Mononuclear cell (primary cell): Measurements from ENCODE around the gene SMTNL1. TPM values are rescaled to one million over a fixed set of nuclear protein-coding genes. Genes with fewer than 3 reads are reported as not detected.
A peak's percentile ranks its signal among the peaks of the same experiment; 100 is the strongest.

Experiments used
- H3K27me3 ChIP-seq: 2 replicates; pipeline ENCODE4 v1.6.0; 2011; ENCODE audit warnings: low read length, control low read depth; ENCODE audit not compliant: insufficient read depth
- H3K4me1 ChIP-seq: 2 replicates; pipeline ENCODE4 v1.5.1; 2011; ENCODE audit warnings: mild to moderate bottlenecking, low read length, control low read depth; ENCODE audit not compliant: insufficient read depth
- H3K4me3 ChIP-seq: 2 replicates; pipeline ENCODE4 v1.5.1; 2011; ENCODE audit warnings: mild to moderate bottlenecking, low read length, moderate library complexity
- H3K9me3 ChIP-seq: 2 replicates; pipeline ENCODE4 v1.5.1; 2011; ENCODE audit warnings: low read depth, mild to moderate bottlenecking, control low read depth, low read length
- total RNA-seq: library from RNA; depleted of rRNA; stranded (reverse); fragments of >200 nt; gene quantifications from one replicate; pipeline ENCODE4 v1.2.3, GENCODE V29; 2012

Gene SMTNL1
- total RNA-seq, 1 donor: 0.10 TPM

DNA sequence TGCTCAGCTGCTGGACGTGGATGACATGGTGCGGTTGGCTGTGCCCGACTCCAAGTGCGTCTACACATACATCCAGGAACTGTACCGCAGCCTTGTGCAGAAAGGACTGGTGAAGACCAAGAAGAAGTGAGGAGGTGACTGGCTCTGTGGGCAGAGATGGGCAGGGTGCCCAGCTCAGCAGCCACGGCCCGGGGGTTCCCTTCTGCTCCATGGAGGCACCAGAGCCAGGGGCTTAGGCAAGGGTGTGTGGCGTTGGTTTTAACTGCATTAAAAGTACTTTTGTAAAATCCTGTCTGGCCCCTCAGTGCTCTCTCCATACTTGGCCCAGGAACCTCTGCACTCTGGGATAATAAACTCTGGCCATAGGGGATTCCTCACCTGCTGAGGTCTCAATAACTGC, 12.6 kb downstream of the SMTNL1 start:
- Histone ChIP-seq H3K4me3 (no peak overlapping the region), H3K9me3 (no peaks in the 10 kb centered on the region), H3K27me3 (no peaks in the 10 kb centered on the region), H3K4me1 (peaks cover 13% of the 10 kb centered on the region)

DNA sequence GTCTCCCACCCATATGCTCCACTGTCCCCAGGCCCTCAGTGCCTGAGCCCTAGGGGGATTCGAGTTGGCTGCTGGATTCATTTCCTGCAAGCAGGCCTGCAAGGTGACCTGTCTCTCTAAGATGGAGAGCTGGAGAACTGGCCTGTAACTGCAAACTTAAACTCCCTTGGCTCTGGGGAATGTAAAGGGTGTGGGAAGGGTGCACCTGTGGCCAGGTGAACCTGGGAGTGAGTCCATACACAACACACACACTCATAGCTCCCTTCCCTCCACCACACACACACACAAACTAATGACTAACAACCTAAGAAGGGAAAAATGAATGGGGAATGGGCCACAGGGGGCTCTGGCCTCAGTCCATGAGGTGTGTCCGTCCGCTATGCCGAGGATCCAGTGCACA, 14.5 kb downstream of the SMTNL1 start:
- Histone ChIP-seq H3K4me1 (peaks cover 13% of the 10 kb centered on the region), H3K27me3 (no peaks in the 10 kb centered on the region), H3K4me3 (no peak overlapping the region), H3K9me3 (no peaks in the 10 kb centered on the region)

DNA sequence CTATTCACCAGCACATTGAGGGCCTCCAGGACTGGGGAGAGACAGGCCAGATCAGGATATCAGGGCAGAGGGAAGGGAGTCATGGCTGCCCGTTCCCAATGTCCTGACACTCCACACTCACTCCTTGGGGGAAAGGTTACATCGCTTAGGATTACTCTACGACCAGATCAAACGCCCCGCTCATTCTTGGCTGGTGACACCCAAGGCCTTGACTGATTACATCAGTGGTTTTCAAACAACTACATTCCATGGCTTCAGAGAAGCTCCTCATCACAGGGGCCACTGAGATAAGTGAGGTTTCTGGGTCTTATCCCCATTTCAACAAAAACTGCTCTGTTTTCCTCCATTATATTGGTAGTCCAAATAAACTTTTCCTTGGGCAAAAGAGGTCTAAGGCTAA, 15.1 kb downstream of the SMTNL1 start:
- H3K9me3 ChIP-seq: no peaks in the 10 kb centered on the region
- H3K4me1 ChIP-seq: peaks cover 7% of the 10 kb centered on the region
- H3K4me3 ChIP-seq: no peak overlapping the region
- no peaks in the 10 kb centered on the region for H3K27me3 ChIP-seq

DNA sequence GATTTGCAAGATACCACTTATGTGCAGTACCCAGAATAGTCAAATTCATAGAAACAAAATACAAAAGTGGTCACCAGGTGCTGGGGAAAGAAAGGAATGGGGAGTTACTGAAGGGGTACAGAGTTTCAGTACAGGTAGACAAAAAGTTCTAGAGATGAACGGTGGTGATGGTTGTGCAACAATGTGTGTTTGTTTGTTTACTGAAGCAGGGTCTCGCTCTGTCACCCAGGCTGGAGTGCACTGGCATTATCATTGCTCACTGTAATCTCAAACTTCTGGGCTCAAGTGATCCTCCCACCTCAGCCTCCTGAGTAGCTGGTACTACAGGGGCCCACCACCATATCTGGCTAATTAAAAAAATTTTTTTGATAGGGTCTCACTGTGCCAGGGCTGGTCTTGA, 18.0 kb downstream of the SMTNL1 start:
- Histone ChIP-seq H3K27me3 (no peaks in the 10 kb centered on the region), H3K4me1 (no peaks in the 10 kb centered on the region), H3K9me3 (no peaks in the 10 kb centered on the region), H3K4me3 (no peak overlapping the region)

DNA sequence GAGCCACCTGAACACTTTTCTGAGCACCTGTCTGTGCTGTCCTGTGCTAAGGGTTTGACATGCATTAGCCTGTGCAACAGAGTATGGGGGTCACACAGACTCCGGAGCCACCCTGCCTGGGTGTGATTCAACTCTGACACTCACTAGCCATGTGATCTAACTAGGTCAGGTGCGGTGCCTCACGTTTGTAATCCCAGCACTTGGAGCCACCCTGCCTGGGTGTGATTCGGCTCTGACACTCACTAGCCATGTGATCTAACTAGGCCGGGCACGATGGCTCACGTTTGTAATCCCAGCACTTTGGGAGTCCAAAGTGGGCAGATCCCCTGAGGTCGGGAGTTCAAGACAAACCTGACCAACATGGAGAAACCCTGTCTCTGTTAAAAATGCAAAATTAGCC, 18.6 kb downstream of the SMTNL1 start:
- Histone ChIP-seq H3K4me1 (no peaks in the 10 kb centered on the region), H3K27me3 (no peaks in the 10 kb centered on the region), H3K4me3 (no peak overlapping the region), H3K9me3 (no peaks in the 10 kb centered on the region)

DNA sequence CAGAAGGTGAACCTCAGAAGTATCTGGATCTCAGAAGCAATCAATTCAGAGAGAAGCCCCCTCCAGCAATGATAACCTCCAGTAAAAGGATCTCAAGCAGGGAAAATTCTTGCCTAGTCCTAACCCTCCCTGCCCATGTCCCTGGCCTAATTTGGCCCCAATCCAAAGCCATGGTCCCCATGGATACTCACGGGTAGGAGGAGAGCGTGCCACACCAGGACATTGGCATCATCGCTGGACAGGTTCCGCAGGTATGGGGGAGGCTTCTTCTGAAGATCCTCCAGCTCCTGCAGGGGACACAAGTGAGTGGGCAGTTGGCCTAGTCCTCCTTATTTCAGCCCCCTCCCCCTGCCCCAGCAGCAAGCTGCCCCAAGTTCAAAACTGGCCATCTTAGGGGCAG, 22.8 kb downstream of the SMTNL1 start:
- no peaks in the 10 kb centered on the region for H3K9me3 ChIP-seq
- H3K4me3 ChIP-seq: no peak overlapping the region
- H3K4me1 ChIP-seq: peaks cover 13% of the 10 kb centered on the region
- H3K27me3 ChIP-seq: no peaks in the 10 kb centered on the region

DNA sequence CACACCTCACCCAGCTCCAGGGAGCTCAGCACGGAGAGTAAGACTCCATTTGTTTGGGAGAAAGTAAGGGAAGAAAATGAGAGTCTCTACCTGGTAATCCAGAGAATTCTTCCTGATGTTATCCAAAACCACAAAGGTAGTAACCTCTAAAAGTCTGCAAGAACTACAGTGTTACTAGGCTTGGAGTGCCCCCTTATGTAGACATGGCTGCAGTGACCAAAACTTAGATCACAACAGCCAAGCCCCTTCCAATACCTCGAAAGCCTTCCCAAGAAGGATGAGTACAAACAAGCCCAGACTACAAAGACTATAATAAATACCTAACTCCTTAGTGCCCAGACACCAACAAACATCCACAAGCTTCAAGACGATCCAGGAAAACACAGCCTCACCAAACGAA, 25.2 kb downstream of the SMTNL1 start:
- Histone ChIP-seq H3K4me3 (no peak overlapping the region), H3K4me1 (peaks cover 30% of the 10 kb centered on the region), H3K27me3 (no peaks in the 10 kb centered on the region), H3K9me3 (no peaks in the 10 kb centered on the region)

DNA sequence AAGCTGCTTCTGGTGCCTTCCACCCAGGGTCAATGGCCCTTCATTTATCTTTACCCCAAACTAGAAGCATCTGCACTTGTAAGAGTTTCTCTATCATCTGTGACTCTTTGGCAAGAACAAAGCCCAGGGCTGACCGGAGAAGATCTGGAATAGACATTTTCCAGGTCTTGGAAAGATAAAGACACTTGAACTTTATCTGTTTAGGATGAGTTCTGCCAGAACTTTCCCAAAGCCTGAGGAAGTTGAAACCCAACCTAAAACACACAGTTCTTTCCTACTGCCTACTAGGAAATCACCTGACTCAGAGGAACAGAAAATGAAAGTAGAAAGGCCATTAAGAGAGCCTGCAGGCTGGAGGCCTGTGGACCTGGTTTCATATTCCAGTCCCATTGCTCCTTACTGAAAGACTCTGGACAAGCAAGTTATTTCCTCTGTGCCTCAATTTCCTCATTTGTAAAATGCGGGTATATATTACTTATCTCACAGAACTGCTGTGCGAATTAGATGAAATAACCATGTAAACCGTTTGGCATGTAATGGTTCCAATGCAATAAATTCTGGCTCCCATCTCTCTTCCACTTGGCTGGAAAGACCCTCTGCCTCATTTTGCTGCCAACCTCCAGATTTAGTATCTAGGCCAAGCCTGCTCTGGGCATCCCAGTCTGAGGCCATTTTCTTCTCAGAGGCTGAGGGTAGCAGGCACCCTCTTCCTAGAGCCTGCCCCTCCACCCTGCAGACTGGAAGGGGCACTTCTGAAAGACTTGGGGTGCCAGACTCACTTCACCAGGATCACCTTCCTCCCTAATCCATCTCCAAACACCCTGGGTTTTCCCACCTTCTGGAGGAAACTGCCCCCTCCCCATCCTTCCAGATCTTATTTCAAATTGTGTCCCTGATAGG, 28.9 kb downstream of the SMTNL1 start:
- H3K27me3 ChIP-seq: no peaks in the 10 kb centered on the region
- no peaks in the 10 kb centered on the region for H3K9me3 ChIP-seq
- H3K4me3 ChIP-seq: peak overlapping the region; percentile 98
- peaks cover 46% of the 10 kb centered on the region for H3K4me1 ChIP-seq

DNA sequence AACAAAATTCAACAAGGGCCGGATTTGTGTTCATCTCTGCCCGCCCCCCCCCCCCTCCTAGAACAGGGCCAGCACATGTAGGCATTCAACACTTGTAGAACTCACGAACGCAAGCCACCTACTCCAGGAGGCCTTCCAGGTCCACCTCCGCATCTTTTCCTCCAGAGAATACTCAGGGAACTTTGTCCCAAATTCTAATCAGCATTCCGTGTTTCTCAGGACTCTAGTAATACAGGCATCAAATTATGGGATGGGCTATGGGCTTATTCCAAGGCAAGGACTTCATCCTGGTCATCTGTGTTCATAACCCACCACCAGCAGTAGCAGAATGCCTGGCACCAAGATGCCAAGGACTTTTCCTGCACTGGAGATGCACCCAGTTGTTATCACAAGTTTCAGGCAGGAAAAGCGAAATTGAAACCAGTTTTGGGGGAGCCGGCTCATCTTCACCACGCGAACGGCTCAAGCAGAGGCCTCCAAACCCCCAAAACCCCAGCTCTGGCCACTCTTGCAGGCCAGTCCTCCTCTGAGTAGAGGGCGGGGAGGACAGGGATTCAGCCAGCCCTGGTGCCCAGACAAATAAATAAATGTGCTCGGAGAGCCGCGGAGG, 29.6 kb downstream of the SMTNL1 start:
- Histone ChIP-seq H3K4me3 (peak overlapping the region; percentile 98), H3K9me3 (no peaks in the 10 kb centered on the region), H3K27me3 (no peaks in the 10 kb centered on the region), H3K4me1 (peaks cover 51% of the 10 kb centered on the region)

DNA sequence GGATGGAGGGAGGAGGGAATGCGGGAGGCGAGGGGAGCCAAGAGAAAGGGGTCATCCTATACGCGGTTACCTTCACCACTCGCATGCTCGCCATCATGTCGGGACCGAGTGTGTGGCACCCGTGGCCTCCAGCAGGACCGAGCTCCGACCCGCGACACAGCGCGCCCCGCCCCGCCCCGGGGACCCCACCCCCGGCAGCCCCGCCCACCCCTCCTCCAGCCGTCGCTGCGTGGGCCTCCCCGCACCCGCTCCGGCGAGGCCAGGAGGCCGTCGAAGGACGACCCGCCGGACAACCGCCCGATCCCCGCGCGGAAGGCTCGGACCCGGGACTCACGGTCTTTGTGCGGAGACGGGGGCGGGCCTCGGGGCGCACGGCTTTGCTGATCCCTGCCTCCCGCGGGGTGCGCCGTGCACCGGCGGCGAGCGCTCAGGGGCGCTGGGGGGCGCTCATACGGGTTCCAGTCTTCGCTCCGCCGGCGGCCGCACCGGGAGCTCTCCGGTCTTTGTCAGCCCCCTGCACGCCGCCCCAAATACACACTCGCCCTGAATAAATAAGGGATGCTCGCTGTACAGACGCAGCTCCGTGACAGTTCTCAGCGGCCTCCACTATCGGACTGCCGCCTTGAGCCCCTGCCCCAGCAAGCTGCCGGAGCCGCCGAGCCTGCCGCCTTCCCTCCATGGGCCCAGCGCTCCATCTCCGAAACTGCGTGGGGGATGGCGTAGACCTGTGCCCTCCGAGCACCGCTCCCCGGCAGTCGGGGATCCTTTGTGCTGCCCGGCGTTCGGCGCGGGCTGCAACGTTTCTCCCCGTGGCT, 30.3 kb downstream of the SMTNL1 start, which contains the start of gene UBE2L6:
Gene UBE2L6 (minus strand): TSS at position 158 of the 815 bp plus-strand sequence. CDS start 61 bp downstream, at position 97.
- H3K4me3 ChIP-seq: peak within 1 kb of the TSS; percentile 98
- H3K4me1 ChIP-seq: peaks cover 47% of the 10 kb centered on the region
- no peaks in the 10 kb centered on the region for H3K27me3 ChIP-seq
- no peaks in the 10 kb centered on the region for H3K9me3 ChIP-seq

DNA sequence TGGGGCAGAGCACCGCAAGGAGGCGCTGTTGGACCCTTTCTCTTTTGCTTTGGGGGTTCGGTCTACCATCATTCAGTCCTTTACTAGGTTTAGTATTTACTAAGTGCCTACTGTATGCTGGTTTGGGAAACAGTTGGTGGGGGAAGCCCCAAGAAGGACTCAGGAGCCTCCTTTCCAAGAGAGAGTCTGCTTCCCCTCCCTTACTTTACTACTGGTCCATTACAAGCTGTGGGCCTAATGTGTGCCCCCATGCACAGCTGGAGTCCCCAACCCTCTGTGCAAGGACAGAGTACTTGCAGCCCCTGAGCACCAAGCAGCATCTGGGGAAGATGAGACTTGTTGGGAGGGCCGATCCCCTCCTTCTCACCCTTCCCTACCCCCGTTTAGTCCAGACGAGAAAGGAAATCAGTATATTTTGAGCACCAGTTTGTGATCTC, 31.0 kb downstream of the SMTNL1 start:
- peak overlapping the region; percentile 98 for H3K4me3 ChIP-seq
- peaks cover 47% of the 10 kb centered on the region for H3K4me1 ChIP-seq
- H3K27me3 ChIP-seq: no peaks in the 10 kb centered on the region
- H3K9me3 ChIP-seq: no peaks in the 10 kb centered on the region

DNA sequence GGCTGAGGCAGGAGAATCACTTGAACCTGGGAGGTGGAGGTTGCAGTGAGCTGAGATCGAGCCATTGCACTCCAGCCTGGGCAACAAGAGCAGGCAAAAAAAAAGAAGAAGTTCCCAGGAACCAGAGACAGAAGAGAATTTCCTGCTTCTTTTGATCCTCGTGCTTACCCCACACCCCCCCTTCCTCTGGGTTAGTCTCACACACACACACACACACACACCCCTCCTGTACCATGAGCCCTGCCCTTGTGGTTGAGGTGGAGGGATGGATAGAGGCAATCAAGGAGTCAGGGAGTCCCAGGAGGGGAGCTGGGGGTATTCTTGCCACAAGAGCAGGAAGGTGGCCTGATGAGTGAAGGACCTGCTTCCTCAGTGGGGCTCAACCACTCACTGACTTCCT, 34.2 kb downstream of the SMTNL1 start:
- peaks cover 29% of the 10 kb centered on the region for H3K4me1 ChIP-seq
- no peaks in the 10 kb centered on the region for H3K27me3 ChIP-seq
- H3K9me3 ChIP-seq: no peaks in the 10 kb centered on the region
- no peak overlapping the region for H3K4me3 ChIP-seq

DNA sequence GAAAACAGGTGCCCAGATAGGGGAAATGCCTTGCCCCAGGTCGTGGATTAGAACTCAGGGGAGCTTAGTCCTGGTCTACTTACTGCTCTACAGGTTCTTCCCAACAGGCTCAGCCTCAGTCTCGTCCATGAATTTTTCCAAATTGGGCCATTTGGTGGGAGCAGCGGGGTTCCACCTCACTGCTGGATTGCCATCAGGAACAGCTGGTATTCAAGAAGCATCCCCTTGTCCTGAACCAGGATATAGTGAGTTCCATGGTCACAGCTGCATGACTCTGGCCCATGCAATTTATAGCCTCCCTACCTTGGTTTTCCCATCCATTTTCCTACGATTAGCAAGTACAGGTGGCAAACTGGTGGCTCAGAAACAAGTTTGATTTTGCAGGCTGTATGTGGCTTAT, 36.7 kb downstream of the SMTNL1 start:
- Histone ChIP-seq H3K4me1 (peaks cover 18% of the 10 kb centered on the region), H3K27me3 (no peaks in the 10 kb centered on the region), H3K4me3 (no peak overlapping the region), H3K9me3 (no peaks in the 10 kb centered on the region)

DNA sequence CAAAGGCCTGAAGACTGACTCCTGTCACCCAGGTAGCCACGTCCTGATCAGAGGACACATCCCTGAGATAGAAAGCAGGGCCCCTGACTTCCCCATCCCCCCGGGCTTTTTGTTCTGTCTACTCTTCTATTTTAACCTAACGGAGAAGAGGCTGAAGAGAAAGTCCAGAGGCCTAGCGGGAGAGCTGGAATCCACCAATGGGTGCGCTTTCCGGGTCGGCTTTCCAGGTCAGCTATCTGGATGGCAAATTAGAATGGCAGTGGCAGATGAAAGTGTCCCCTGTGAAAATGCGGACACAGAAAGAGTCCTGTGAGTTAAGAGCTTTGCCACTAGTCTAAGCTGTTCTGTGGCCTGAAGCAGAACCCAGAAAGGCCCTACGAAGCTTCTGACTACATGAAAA, 46.9 kb downstream of the SMTNL1 start:
- Histone ChIP-seq H3K9me3 (no peaks in the 10 kb centered on the region), H3K4me1 (no peaks in the 10 kb centered on the region), H3K27me3 (no peaks in the 10 kb centered on the region), H3K4me3 (no peak overlapping the region)

DNA sequence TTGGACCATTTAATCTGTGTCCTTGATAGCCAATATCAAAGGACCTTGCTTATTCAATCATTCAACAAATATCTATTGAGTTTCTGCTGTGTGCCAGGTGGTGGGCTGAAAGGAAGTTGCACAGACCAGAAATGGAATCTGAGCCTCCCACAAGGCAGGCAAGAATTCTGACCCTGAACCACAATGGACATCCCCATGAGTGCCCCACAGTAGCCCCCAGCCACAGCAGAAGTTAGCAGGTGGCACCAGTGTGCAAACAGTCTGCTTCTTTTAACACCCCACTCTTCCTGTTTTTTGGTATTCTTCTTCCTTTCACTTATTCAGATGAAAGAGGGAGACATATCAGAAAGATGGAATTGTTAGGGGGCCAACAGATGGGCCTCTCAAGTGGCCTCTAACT, 47.9 kb downstream of the SMTNL1 start:
- no peak overlapping the region for H3K4me3 ChIP-seq
- H3K9me3 ChIP-seq: no peaks in the 10 kb centered on the region
- no peaks in the 10 kb centered on the region for H3K27me3 ChIP-seq
- no peaks in the 10 kb centered on the region for H3K4me1 ChIP-seq
